ENCODE results near the gene TBC1D14.

TBC1D14 gene

DNA sequence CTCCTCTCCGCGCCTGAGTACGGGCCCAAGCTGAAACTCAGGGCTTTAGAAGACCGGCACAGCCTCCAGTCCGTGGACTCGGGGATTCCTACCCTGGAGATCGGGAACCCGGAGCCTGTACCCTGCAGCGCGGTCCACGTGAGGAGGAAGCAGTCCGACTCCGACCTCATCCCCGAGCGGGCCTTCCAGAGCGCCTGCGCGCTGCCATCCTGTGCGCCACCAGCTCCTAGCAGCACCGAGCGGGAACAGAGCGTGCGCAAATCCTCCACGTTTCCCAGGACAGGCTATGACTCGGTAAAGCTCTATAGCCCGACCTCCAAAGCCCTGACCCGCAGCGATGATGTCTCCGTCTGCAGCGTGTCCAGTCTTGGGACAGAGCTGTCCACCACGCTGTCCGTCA lies 13.9 kb downstream of the TBC1D14 start:
- TF ChIP-seq CTCF (IDR thresholded peaks at IDR 0.05; ENCODE audit: low read length, missing control alignments): no peak
- no peak overlapping the region for H3K4me3 ChIP-seq (replicated peaks; ENCODE audit: low read depth, low read length)
- no peak for DNase-seq (ENCODE audit: low read depth)

DNA sequence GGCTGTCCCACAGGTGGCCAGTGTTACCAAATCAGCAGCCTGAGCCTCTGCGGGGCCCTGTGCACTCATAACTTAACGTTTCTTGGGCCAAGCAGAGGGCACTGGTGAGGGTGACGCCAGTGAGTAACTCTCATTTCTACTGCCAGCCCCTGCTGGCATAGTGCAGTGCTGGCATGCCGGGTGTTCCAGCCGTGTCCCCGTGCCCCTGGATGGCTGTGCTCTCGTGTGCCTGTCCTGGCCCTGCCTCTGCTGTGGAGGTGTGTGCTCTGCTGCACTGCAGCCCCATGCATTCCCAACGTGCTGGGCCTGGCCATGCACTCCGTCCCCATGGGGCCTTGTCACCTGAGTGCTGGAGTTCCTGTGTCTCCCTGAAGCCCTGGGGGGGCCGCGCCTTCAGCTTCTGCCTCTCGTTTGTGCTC lies 14.7 kb downstream of the TBC1D14 start:
- no peak for DNase-seq (ENCODE audit: low read depth)
- TF ChIP-seq CTCF (IDR thresholded peaks at IDR 0.05; ENCODE audit: low read length, missing control alignments): no peak
- no peak overlapping the region for H3K4me3 ChIP-seq (replicated peaks; ENCODE audit: low read depth, low read length)

DNA sequence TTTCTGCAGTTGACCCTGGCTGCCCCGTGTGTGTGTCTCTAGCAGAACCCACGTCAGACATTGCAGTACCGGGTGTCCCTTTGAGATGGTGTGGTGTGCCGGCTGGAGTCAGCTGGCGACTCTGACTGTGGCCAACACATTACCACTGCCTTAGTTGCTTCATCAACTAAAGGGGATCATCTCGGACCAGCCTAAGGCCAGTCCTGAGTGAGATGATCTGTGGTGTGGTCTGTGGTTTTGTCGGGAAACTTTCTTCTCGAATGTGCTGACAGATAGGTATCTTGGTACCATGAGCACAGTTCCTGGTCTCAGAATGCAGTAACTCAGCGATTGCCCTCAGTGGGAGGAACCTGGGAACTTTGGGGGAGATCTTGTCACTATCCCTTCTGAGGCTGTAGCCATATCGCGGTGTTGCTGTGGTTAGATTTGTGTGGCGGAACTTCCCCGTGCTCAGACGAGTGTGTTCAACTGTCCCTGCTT lies 15.8 kb downstream of the TBC1D14 start:
- DNase-seq (ENCODE audit: low read depth): no peak

DNA sequence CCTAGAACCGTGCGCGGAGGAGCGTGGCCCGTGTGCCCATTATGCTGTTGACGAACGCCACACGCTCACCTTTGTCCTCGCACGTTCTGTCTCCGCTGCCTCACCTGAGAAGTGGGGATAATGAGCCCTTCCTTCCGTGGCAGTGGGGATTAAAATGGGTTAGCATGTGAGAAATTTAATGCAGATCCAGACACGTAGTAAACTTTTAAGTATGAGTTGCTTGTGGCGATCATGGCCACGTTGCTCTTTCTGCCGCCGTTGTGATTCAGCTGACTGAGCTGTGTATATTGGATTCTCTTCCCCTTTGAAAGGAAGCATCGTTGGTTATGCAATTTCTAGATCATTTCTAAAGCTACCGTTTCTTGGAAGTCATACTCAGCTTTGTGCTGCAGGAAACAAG lies 16.5 kb downstream of the TBC1D14 start:
- H3K4me3 ChIP-seq (replicated peaks; ENCODE audit: low read depth, low read length): no peak overlapping the region
- TF ChIP-seq CTCF (IDR thresholded peaks at IDR 0.05; ENCODE audit: low read length, missing control alignments): no peak
- DNase-seq (ENCODE audit: low read depth): no peak

More for the DNA sequence above, 15.8 kb downstream of the TBC1D14 start:
- H3K4me3 ChIP-seq (replicated peaks; ENCODE audit: low read depth, low read length): no peak overlapping the region
- no peak for TF ChIP-seq CTCF (IDR thresholded peaks at IDR 0.05; ENCODE audit: low read length, missing control alignments)

DNA sequence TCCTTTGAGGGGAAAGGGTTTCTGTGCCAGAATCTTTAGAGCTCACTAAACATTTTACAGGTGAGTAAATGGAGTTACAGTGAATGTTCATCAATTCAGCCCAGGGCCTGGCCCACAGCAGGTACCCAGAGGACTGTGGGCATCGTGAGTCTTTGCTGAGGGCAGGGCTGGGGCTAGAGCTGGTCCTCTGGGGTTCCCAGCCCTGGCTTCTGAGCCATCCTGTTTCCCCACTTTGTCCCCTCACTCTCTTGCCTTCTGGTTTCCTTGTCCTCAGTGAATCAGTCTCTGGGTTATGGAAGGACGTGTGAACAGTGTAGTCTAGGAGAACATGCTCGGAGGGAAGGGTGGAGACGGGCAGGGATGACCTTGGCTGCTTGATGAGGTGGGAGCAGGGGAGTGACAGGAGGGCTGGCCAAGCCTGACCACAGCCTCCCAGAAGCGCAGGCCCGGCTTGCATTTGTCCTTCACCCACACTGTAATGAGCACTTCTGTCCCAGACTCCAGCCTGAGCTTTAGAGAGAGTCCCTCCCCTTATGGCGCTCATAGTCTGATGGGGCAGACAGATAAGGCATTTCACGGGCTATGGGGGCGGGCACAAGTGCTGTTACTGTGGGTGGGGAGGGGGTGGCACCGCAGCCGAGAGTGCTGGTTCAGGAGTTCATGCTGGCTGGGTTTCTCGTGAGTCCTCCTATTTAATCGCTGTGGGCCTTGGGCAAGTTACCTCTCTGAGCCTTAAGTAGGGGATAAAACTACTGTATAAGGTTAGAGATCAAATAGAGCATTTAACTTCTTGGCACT lies 17.3 kb downstream of the TBC1D14 start:
- H3K4me3 ChIP-seq (replicated peaks; ENCODE audit: low read depth, low read length): no peak overlapping the region

GRCh38 chr4:6928081-6928480 lies 18.5 kb downstream of the TBC1D14 start:
- no peak overlapping the region for H3K4me3 ChIP-seq (replicated peaks; ENCODE audit: low read depth, low read length)
- no peak for TF ChIP-seq CTCF (IDR thresholded peaks at IDR 0.05; ENCODE audit: low read length, missing control alignments)
- no peak for DNase-seq (ENCODE audit: low read depth)

More for the DNA sequence above, 17.3 kb downstream of the TBC1D14 start:
- peak; percentile 18 for DNase-seq (ENCODE audit: low read depth)
- TF ChIP-seq CTCF (IDR thresholded peaks at IDR 0.05; ENCODE audit: low read length, missing control alignments): no peak

Data from fibroblast of pulmonary artery (primary cell).